Measurements from ENCODE around the gene PTH2R.
"Not testable (repeated sequence)": the region's sequence is repeated elsewhere in the genome, so short reads cannot be mapped to it uniquely, and the experiment has no call there.

Gene PTH2R

DNA sequence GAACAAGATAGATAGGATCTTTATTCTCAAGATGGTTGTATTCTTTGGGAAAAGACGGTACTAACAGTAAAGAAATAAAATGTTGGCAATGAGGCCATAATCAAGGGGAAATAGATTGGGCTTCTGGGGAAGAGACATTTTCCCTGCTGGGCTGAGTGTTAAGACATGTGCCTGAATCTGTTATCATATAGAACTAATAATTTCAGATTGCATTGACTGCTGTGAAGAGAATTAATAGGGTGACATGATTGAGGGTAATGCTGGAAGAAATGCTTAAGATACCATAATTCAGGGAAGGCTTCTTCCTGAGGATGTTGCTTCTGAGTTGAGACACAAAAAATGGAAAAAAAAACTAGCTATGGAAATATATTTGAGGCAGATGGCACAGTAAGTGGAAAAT, 105.0 kb downstream of the PTH2R start:
- ATAC-seq: no peak
- TF ChIP-seq ISL1 (CRISPR knock-in tag; IDR thresholded peaks at IDR 0.05) (no peak), BACH2 (CRISPR knock-in tag; IDR thresholded peaks at IDR 0.05; ENCODE audit: borderline replicate concordance) (no peak), CREB5 (CRISPR knock-in tag; IDR thresholded peaks at IDR 0.05; ENCODE audit: low read depth) (no peak), TSHZ2 (CRISPR knock-in tag; IDR thresholded peaks at IDR 0.05) (no peak), PPARA (CRISPR knock-in tag; IDR thresholded peaks at IDR 0.05; ENCODE audit: borderline replicate concordance) (no peak), ZNF8 (CRISPR knock-in tag; IDR thresholded peaks at IDR 0.05) (no peak), ZC3H10 (CRISPR knock-in tag; IDR thresholded peaks at IDR 0.05) (no peak), CSDC2 (CRISPR knock-in tag; IDR thresholded peaks at IDR 0.05) (no peak), PATZ1 (CRISPR knock-in tag; IDR thresholded peaks at IDR 0.05; ENCODE audit: borderline replicate concordance) (no peak), OSR1 (CRISPR knock-in tag; IDR thresholded peaks at IDR 0.05) (no peak), POU6F1 (CRISPR knock-in tag; IDR thresholded peaks at IDR 0.05; ENCODE audit: borderline replicate concordance, low read depth) (no peak), SNAI2 (CRISPR knock-in tag; IDR thresholded peaks at IDR 0.05) (no peak), TOX (CRISPR knock-in tag; IDR thresholded peaks at IDR 0.05; ENCODE audit: borderline replicate concordance) (no peak), ARNTL (CRISPR knock-in tag; IDR thresholded peaks at IDR 0.05; ENCODE audit: borderline replicate concordance, low read depth) (no peak), ZNF70 (CRISPR knock-in tag; IDR thresholded peaks at IDR 0.05) (no peak), RARB (CRISPR knock-in tag; IDR thresholded peaks at IDR 0.05) (no peak), GLIS3 (CRISPR knock-in tag; IDR thresholded peaks at IDR 0.05) (no peak), ESRRG (CRISPR knock-in tag; IDR thresholded peaks at IDR 0.05) (no peak)
- TF ChIP-seq, protein P1, sequence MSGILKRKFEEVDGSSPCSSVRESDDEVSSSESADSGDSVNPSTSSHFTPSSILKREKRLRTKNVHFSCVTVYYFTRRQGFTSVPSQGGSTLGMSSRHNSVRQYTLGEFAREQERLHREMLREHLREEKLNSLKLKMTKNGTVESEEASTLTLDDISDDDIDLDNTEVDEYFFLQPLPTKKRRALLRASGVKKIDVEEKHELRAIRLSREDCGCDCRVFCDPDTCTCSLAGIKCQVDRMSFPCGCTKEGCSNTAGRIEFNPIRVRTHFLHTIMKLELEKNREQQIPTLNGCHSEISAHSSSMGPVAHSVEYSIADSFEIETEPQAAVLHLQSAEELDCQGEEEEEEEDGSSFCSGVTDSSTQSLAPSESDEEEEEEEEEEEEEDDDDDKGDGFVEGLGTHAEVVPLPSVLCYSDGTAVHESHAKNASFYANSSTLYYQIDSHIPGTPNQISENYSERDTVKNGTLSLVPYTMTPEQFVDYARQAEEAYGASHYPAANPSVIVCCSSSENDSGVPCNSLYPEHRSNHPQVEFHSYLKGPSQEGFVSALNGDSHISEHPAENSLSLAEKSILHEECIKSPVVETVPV (CRISPR knock-in tag; IDR thresholded peaks at IDR 0.05): no peak

DNA sequence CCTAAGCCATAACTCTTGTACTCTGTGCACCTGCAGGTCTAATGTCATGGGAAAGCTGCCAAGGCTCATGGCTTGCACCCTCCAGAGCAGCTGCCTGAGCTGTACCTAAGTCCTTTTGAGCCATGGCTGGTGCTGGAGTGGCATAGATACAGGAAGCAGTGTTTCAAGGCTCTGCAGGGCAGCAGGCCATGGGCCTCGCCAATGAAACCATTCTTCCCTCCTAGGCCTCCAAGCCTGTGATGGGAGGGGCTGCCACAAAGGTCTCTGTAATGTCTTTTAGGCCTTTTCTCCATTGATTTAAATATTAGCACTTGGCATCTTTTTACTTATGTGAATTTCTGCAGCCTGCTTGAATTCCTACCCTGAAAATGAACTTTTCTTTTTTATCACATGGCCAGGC, 108.5 kb downstream of the PTH2R start:
- TF ChIP-seq RARB (CRISPR knock-in tag; IDR thresholded peaks at IDR 0.05) (no peak), OSR1 (CRISPR knock-in tag; IDR thresholded peaks at IDR 0.05) (no peak), SNAI2 (CRISPR knock-in tag; IDR thresholded peaks at IDR 0.05) (no peak), TSHZ2 (CRISPR knock-in tag; IDR thresholded peaks at IDR 0.05) (no peak), TCF4 (CRISPR knock-in tag; IDR thresholded peaks at IDR 0.05; ENCODE audit: borderline replicate concordance) (no peak), ZNF8 (CRISPR knock-in tag; IDR thresholded peaks at IDR 0.05) (no peak), ZFP3 (CRISPR knock-in tag; IDR thresholded peaks at IDR 0.05) (no peak), GLIS3 (CRISPR knock-in tag; IDR thresholded peaks at IDR 0.05) (no peak), CSDC2 (CRISPR knock-in tag; IDR thresholded peaks at IDR 0.05) (no peak), ARNTL (CRISPR knock-in tag; IDR thresholded peaks at IDR 0.05; ENCODE audit: borderline replicate concordance, low read depth) (no peak), PPARA (CRISPR knock-in tag; IDR thresholded peaks at IDR 0.05; ENCODE audit: borderline replicate concordance) (no peak), ZNF565 (CRISPR knock-in tag; conservative IDR thresholded peaks at IDR 0.05; ENCODE audit: low read depth) (no peak), ISL1 (CRISPR knock-in tag; IDR thresholded peaks at IDR 0.05) (no peak), ESRRG (CRISPR knock-in tag; IDR thresholded peaks at IDR 0.05) (no peak)
- TF ChIP-seq, protein P1 (CRISPR knock-in tag; IDR thresholded peaks at IDR 0.05): no peak
- no peak for ATAC-seq

DNA sequence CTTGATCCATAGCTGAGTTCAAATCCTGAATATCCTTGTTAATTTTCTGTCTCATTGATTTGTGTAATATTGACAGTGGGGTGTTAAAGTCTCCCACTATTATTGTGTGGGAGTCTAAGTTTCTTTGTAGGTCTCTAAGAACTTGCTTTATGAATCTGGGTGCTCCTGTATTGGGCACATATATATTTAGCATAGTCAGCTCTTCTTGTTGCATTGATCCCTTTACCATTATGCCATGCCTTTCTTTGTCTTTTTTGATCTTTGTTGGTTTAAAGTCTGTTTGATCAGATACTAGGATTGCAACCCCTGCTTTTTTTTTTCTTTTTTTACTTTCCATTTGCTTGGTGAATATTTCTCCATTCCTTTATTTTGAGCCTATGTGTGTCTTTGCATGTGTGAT, 116.5 kb downstream of the PTH2R start:
- not testable (repeated sequence) for ATAC-seq

- ATAC-seq: not testable (repeated sequence)
These were observed 118.6 kb downstream of the PTH2R start for GRCh38 chr2:208525165-208525564.
